Suppressor macrophage treated with lipopolysaccharide for 1 hour (primary cell): ENCODE results near the gene PHLDB3.
"Not testable (repeated sequence)": the region's sequence is repeated elsewhere in the genome, so short reads cannot be mapped to it uniquely, and the experiment has no call there.

ENCODE experiments used
- DNase-seq, 3 donors: peaks; one replicate each; pipeline ENCODE4 v3.0.0-alpha.2; 2020 to 2022

Gene PHLDB3

GRCh38 chr19:43439032-43439708 is 65.4 kb downstream of the PHLDB3 start:
- DNase-seq = peak; percentile 46 to 64 (median 59)

- DNase-seq = peak in 2 of 3 donors; percentile 22 to 25
These were observed 66.1 kb downstream of the PHLDB3 start for GRCh38 chr19:43438291-43439031.

GRCh38 chr19:43437712-43438111 is 66.8 kb downstream of the PHLDB3 start:
- no peak for DNase-seq

GRCh38 chr19:43437284-43437683 is 67.3 kb downstream of the PHLDB3 start:
- not testable (repeated sequence) for DNase-seq

GRCh38 chr19:43435775-43436174 is 68.8 kb downstream of the PHLDB3 start:
- no peak for DNase-seq

GRCh38 chr19:43433689-43434088 is 70.9 kb downstream of the PHLDB3 start:
- no peak for DNase-seq

GRCh38 chr19:43433358-43433673 is 71.2 kb downstream of the PHLDB3 start:
- DNase-seq = no peak

GRCh38 chr19:43430976-43431375 is 73.6 kb downstream of the PHLDB3 start:
- no peak for DNase-seq

GRCh38 chr19:43430142-43430710 is 74.3 kb downstream of the PHLDB3 start:
- peak in 2 of 3 donors; percentile 29 to 62 for DNase-seq

- no peak for DNase-seq
These were observed 75.2 kb downstream of the PHLDB3 start for GRCh38 chr19:43429395-43429794.

- DNase-seq = peak in 1 of 3 donors; percentile 22
These were observed 78.8 kb downstream of the PHLDB3 start for GRCh38 chr19:43425567-43426392.
